Femur (tissue), 1 donor: ENCODE data around the gene CALML3.
A peak's percentile ranks its signal among the peaks of the same experiment; 100 is the strongest.
"Not testable (repeated sequence)": the region's sequence is repeated elsewhere in the genome, so short reads cannot be mapped to it uniquely, and the experiment has no call there.

Experiments used
- DNase-seq: peaks from one replicate; pipeline ENCODE4 v3.0.0-alpha.2; 2017

Gene CALML3

DNA sequence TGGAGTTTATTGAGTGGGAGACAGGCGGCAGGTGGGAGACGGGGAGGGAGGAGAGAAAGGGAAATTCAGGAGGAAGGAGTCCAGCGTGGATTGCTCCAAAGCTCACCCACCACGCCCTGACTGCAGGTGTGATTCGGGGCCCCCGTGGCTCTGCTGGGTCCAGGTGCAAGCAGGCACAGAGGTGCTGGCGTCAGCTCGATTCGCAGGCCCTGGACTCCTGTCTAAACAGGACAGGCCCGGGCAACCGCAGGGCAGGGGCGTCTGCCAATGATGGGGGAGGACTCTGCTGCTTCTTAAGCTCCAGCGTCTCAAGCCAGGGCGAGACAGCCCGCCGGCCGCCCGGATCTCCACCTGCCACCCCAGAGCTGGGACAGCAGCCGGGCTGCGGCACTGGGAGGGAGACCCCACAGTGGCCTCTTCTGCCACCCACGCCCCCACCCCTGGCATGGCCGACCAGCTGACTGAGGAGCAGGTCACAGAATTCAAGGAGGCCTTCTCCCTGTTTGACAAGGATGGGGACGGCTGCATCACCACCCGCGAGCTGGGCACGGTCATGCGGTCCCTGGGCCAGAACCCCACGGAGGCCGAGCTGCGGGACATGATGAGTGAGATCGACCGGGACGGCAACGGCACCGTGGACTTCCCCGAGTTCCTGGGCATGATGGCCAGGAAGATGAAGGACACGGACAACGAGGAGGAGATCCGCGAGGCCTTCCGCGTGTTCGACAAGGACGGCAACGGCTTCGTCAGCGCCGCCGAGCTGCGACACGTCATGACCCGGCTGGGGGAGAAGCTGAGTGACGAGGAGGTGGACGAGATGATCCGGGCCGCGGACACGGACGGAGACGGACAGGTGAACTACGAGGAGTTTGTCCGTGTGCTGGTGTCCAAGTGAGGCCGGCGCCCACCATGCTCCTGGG, at the start of gene CALML3:
TSS of gene CALML3 (plus strand) at position 321 of the 920 bp plus-strand sequence. CDS start at position 446, 125 bp downstream.
- no peak for DNase-seq

DNA sequence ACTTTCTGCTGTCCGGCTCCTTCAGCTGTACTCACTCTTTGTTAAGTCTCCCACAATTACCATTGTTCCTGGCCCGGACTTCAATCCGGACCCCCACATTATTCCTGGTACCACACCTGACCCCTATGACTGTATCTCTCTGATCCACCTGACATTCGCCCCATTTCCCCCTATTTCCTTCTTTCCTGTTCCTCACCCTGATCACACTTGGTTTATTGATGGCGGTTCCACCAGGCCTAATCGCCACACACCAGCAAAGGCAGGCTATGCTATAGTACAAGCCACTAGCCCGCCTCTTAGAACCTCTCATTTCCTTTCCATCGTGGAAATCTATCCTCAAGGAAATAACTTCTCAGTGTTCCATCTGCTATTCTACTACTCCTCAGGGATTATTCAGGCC, 49.7 kb upstream of the CALML3 start:
- DNase-seq = not testable (repeated sequence)

DNA sequence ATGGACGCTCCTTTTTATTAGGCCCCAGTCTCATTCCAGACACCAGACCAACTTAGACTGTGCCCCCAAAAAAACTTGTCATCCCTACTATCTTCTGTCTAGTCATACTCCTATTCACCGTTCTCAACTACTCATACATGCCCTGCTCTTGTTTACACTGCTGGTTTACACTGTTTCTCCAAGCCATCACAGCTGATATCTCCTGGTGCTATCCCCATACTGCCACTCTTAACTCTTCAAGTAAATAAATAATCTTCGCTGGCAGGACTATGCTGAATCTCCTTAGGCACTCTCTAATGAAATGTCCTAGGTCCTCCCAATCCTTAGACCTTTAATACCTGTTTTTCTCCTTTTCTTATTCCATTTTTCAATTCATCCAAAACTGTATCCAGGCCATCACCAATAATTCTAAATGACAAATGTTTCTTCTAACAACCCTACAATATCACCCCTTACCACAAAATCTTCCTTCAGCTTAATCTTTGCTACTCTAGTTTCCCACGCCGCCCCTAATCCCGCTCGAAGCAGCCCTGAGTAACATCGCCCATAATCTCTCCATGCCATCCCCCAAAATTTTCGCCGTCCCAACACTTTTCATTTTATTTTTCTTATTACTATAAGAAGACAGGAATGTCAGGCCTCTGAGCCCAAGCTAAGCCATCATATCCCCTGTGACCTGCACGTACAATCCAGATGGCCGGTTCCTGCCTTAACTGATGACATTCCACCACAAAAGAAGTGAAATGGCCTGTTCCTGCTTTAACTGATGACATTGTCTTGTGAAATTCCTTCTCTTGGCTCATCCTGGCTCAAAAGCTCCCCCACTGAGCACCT, 48.6 kb upstream of the CALML3 start:
- DNase-seq = peak; percentile 2

DNA sequence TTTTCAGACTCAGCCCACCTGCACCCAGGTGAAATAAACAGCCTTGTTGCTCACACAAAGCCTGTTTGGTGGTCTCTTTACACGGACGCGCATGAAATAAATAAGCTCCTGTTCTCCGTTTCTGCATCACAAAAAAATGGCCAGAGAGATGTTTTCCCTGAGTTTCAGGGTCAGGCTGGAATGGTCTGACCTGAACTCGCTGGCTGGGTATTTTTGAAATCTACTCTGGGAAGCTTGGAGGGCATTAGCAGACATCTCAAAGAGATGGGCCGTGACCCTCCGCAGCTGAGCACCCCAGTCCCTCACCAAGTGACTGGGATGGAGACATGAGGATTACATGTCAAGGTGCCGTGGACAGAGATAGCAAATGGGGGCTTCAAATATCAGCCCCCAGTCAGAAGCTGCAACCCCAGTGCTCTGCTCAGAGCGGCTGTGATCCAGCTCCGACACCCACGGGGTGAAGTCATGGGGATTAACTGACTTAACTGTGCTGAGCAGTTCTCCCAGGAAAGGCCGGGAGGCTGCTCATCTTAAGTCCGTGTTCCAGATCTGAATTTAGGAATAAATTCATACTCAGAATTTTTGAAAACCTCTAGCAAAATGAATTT, 47.7 kb upstream of the CALML3 start:
- DNase-seq = peak; percentile 23

DNA sequence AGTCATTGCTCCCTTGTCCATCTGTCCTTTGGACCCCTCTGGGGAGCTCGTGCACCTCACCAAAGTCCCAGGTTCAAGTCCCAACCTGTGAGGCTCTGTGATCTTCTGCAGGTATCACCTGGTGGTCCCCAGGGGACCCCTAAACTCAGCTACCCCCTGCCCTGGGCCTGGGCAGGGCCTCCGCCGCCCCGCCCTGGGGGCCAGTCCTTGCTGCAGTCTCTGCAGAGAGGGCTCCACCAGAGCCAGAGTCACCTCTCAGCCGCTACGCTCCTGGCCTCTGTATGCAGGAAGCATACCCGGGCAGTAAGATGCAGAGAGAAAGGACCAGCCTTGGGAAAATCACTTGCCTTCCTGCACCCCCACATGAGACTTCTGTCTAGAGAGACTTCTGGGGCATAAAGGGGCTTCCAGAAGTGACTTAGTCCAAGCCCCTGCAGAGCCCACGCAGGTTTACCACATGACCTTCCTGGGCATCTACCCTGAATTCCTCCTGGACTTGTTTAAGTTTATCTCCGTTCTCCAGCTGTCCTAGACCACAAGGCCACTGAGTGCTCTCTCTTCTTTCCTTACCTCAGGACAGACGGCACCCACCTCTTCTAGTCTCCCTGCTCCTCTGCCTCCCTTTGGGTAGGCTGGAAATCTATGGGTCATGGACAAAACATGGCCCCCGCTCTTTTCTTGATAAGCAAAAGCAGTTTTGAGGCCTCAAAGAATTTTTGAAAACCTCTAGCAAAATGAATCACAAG, 46.6 kb upstream of the CALML3 start:
- peak; percentile 13 for DNase-seq

DNA sequence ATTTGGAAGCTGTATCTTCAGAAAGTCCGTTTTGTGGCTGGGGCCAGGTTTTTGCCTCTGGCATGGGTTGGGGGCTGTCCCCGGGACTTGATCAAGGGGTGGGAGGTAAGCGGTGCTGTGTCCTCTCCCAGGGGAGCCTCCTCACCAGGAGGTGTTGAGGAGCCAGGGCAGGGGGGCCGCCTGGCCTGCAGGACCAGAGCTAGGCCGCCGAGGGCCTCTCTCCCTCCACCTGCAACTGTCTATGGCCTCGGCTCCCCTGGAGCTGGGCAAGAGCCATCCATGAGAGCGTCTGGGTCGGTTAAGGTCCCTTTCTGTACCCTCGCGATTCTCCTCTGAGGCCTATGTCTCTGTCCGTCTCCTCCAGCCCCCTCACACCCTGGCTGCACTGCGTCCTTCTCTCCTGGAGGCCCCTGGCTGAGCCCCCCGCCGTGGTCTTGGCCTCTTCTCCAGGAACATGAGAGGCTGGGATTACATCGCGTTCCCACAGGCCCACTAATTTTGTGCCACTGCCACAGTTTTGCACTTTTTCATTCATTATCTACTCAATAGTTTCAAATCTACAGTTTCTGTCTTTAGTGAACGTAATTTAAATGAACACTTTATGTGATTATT, 46.0 kb upstream of the CALML3 start:
- peak; percentile 15 for DNase-seq

DNA sequence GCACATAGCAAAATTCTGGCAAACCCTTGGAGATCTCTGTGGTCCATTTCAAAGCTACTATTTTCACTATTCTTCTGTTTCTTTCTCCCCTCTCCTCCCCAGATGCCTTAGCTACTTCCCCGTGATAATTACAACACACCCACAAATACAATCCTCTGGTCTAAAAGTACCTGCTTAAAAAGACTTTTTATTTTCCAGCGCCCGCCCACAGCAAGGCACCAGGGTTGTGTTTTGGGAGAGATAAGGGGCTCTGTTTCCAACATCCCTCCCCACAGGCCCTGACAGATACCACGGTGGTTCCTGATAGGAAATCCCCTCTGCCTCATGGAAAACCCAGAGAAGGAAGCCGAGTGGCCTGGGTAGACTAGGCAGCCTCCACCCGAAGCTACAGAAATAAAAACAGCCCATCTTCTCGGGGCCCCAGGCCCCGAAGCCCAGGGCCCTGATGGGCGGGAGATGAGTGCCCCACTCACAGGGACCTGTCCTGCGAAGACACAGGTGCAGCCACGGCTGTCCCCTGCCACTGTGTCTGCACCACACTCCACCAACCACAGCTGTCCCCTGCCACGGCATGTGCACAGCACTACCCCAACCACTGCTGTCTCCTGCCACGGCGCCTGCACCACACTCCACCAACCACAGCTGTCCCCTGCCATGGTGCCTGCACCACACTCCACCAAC, 45.1 kb upstream of the CALML3 start:
- peak; percentile 19 for DNase-seq

DNA sequence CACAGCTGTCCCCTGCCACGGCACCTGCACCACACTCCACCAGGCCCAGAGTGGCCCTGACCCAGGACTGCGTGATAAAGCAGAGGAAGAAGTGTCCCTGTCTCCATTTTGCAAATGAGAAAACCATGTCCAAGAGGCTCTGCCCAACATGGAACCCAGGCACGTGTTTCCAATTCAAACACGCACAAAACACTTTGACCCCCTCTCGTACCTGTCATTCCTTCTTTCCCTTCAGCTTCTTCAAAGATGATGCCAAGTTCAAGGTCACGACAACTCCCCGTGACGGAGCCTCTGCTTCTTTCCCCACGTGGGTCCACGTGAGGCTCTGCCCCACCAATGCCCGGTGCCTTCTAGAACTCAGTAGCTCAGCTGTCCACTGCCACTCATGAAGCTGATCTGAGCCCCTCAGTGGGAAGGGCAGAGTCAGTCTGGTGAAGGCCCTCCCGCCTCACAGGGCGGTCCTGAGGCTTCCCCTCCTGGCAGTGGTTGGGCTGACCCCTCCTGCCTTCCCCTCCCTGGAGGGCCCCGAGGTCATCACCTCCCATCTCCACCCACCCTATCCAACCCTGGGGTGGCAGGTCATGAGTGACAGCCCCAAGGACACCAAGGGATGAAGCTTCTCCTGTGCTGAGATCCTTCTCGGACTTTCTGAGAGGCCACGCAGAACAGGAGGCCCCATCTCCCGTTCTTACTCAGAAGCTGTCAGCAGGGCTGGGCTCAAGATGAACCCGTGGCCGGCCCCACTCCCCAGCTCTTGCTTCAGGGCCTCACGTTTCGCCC, 44.4 kb upstream of the CALML3 start:
- DNase-seq = peak; percentile 9

DNA sequence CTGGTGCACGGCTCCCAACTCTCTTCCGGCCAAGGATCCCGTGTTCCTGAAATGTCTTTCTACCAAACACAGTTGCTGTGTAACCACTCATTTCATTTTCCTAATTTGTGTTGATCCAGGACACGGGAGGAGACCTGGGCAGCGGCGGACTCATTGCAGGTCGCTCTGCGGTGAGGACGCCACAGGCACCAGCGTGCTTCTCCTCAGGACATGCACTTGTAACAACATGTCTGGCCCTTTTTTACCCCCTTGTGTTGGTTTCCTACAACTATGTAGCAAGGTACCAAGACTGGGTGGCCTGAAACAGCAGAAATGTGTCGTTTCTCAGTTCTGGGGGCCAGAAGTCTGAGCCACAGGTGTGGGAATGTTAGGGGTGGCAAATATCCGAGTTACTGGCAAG, 43.6 kb upstream of the CALML3 start:
- peak; percentile 4 for DNase-seq

DNA sequence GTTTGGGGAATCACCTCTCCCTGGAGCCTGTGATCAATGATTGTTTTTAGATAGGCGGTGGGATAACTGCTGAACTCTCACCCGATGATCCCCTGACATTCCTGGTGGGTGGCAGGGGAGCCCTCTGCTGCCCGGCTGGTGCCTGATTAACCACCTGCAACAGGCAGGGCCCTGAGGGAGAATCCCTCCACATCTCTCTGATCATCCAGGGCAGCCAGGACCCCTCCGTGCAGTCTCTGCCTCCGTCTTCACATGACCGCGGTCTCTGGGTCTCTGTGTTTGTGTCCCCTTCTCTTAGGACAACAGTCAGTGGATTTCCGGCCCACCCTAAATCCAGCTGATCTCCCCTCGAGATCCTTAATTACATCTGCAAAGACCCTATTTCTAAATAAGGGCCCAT, 42.7 kb upstream of the CALML3 start:
- no peak for DNase-seq

DNA sequence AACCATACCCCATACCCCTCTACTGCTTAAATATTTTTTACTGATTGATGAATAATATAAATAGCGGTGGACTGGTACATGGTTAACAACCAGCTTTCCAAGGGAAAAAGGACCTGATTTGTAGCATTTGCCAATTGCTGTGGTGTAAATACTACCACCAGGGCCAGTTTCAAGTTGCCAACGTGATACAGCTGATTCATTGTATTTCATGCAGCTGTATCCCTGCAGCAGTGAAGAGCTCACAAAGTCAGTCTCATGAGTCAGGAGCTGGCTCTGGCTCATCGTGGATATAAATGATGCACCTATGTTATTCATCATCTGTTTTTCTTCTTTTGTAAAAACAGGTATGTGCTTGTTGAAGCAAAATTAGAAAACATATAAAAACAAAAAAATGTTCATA, 40.6 kb upstream of the CALML3 start:
- DNase-seq = no peak

DNA sequence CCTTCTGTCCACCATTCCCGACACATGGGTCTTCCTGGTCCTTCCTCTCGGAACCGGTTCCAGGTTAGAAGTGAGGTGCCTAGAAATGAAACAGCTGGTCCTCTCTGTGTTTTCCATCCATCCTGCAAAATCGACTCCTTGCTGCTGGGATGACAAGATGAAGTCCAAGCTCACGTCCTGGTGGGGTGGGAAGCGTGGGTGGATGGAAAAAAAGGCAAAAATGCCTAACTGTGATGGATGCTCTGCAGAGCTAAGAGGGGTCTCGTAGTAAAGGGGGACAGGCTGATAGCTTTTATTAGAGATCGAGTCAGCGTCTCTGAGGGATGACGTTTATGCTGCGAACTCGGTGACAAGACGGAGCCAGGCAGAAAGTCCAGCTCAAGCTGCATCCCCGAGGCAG, 39.5 kb upstream of the CALML3 start:
- no peak for DNase-seq

DNA sequence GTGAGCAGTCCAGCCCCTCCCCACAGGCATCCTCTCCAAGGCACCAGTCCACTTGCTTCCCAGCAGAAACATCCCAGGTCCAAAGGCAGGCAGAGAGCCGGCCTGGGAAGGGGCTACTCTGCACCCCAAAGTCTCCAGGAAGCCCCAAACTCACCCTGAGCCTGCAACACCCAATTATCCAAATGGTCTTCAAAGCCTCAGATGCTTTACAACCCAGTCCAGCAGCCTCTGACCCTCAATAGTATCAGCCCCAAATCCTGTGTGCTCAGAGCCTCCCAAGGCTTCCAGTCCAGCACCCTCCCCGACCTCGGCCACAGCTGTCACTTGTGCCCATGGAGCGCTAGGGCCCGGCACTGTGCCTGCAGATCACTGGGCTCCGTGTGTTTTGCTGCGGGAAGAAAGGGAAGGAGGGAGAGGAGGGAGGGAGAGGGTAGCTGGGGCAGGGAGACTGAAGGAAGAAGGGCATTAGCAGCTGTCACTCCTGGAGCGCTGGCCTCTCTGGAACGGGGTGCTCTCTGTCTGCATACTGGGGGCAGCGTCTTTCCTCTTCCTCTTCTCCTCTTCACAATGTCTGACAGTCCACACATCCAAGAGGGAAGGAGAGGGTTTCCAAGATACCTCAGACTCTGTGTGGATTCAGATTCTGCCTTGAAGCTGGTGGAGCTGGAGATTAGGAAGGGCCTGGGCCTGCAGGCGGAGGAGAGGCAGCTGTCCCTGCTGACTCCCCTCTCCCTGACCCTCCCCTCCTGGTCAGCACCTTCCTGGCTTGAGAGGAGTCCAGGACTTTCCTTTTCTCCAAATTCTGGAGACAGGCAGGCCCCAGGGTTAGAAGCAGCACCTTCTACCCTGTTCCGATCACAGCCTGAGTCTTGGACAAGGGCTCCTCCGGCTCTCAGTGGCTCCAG, 38.6 kb upstream of the CALML3 start:
- no peak for DNase-seq

DNA sequence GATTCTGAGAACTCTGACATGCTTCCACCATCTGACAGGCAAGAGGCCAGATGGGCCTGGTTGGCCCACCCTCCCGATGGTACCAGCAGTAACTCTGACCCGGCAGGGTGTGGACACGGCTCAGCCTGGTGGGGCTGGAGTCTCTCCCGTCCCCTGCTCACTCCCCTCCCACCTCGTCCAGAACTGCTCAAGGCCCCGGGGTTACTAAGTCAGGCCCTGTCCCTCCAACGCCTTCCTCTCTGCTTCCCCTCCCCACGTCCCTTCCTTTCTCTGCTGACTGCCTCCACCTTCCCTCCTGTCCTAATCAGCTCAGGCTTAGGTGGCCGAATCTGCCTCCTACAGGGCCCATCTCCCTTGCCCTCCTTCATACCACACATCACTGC, 37.9 kb upstream of the CALML3 start:
- DNase-seq = no peak

DNA sequence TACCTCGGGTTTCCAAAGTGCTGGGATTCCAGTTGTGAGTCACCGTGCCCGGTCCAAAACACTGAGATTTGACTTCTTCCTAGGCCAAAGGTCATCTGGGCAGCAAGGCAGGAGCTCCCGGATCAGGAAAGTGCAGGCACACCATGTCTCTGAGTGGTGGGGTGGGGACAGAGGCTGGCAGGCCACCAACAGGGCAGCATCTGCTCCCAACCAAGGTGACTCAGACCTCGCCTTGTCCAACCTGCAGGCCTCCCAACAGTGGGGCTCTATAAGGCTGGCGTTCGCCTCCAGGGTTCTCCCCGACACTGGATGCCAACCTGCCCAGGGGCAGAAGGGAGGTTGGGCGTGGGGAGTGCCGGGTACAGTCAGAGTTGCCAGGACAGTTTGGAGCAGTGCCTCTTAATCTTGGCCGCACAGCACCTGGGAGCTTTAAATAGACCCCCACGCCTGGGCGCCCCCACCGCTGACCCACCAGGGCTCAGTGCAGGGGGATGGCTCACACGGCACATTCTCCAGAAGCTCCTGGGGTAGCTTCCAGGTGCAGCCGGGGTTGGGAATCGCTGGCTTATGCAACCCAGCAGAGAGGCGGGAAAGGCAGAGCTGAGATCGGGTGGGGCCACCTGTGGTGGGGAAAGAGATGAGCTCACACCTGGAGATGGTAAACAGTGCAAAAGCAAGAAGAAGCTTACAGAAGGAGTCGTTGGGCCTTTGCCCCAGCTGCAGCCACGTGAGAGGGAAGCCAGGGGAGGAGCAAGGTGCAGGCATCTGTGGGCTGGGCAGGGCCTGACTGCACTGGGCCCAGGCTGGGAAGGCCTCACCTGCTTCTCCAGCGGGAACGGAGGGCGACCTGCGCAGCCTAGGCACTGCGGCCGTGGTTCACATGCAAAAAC, 36.2 kb upstream of the CALML3 start:
- DNase-seq = no peak

DNA sequence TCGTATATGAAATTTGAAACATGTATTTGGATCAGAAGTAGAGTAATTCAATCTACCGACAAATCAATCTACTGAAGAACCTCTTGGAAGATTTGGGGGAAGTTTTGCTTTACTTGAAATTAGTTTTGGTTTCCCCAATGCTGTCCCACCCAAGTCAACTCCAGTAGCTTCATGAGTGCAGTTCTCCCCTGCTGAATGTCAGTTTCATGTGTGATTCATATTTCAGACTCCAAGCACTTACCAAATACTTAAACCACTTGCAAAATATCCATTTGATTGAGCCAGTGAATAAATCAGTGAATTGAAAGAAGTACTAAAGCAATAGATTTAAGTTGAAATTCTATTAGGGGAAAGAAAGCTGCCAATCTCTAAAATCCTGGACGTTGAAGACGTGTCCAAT, 34.7 kb upstream of the CALML3 start:
- no peak for DNase-seq

DNA sequence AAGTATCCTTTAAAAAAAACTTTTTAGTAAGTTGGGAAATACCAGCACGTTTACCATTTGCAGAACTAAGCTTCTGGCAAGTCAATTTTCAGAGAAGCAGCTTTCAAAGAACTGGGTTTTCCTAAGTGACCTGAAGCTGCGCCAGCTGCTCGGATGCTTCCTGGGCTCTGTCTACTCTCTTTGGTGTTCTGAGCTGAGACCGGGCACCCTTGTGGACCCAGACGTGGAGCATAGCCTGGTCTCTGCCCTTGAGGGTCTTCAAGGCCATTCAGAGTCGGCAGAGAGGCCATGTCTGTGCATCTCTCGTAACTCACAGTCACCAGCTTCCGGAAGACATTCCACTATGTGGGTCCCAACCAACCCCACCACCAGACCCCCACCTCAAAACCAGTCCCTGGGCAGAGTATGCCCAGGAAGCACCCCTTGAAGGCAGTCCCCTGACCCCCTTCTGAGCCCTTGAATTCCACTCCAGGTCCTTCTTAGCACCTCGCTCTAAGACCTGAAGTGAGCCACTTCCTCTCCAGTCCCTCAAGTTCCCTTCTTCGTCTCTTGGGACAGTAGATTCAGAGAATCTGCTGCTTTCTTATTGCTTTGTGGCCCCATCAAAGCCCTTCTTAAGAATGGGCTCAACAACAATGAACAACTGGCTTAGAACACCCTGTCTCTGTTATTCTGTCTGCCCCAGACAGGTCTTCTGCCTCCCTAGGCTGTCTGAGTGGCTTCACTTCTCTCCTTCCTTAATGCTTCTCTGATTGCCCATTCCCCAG, 33.9 kb upstream of the CALML3 start:
- no peak for DNase-seq

DNA sequence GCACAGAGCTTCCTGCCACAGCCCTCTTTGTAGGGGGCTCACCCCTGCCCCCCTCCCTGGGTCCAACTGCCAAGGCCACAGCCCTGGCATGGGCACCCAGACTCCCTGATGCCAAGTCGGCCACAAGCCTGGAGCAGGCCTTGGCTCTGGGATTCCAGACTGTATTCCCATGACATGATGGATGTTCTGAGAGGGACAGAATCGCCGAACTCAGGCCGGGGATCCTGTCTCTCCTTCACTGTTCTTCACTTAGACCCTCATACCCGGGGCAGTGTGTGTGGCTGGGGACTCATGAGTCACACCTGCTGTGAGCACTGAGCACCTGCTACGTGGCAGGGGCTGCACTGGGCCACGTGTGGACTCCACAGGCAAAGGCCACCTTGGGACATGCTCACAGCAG, 33.3 kb upstream of the CALML3 start:
- DNase-seq = no peak
